ENCODE data around the gene ZNF438. TPM values are rescaled to one million over a fixed set of nuclear protein-coding genes. Genes with fewer than 3 reads are reported as not detected.

The ZNF438 gene
- total RNA-seq, 1 experiment from 2014 or later = 2.0 TPM

- Histone ChIP-seq H3K36me3 (ENCODE audit: control insufficient read depth, insufficient read depth, low read length) (no peaks in the 10 kb centered on the region), H3K4me3 (ENCODE audit: low read depth in 2 of 2, low read length in 2 of 2) (no peak overlapping the region), H3K4me1 (ENCODE audit: control insufficient read depth, insufficient read depth, low read length) (no peaks in the 10 kb centered on the region; the same call in 1 of the 2 replicates), H3K9me3 (ENCODE audit: control insufficient read depth, insufficient read depth, low read depth, low read length) (no peaks in the 10 kb centered on the region), H3K27me3 (ENCODE audit: control insufficient read depth, insufficient read depth, low read length) (no peaks in the 10 kb centered on the region), H3K27ac (ENCODE audit: low read length) (no peak overlapping the region)
- TF ChIP-seq CTCF (IDR thresholded peaks at IDR 0.05) (no peak), SIN3A (IDR thresholded peaks at IDR 0.05; ENCODE audit: borderline replicate concordance, insufficient read depth, low read depth, low read length) (no peak), REST (IDR thresholded peaks at IDR 0.05; ENCODE audit: insufficient read depth in 1 of 2, low read depth in 2 of 2, low read length in 1 of 2) (no peak), TCF7L2 (IDR thresholded peaks at IDR 0.05; ENCODE audit: low read depth, low read length) (no peak), POLR2AphosphoS5 (IDR thresholded peaks at IDR 0.05; ENCODE audit: low read depth, low read length) (no peak)
- ChIA-PET CTCF (no interaction called here), POLR2A (no interaction called here)
- DNase-seq (ENCODE audit: low read depth, low spot score) (no peak), ATAC-seq (no peak)
- in situ Hi-C loops (cut with HindIII; ENCODE audit: low pct_unique_long_range_greater_than_20kb, low sequenced_read_pairs) (no loop called here), intact Hi-C loops (cut with micrococcal nuclease; ENCODE audit: unreplicated experiment) (no loop called here)
- no TSS peak for BruUV-seq (replicated peaks)
These were observed 143.8 kb downstream of the ZNF438 start for GRCh38 chr10:30887839-30888238.

GRCh38 chr10:30885423-30885822 is 146.2 kb downstream of the ZNF438 start:
- TF ChIP-seq REST (IDR thresholded peaks at IDR 0.05; ENCODE audit: insufficient read depth in 1 of 2, low read depth in 2 of 2, low read length in 1 of 2) (no peak), TCF7L2 (IDR thresholded peaks at IDR 0.05; ENCODE audit: low read depth, low read length) (no peak), CTCF (IDR thresholded peaks at IDR 0.05) (no peak)
- no peak for ATAC-seq
- Histone ChIP-seq H3K36me3 (ENCODE audit: control insufficient read depth, insufficient read depth, low read length) (no peaks in the 10 kb centered on the region), H3K9me3 (ENCODE audit: control insufficient read depth, insufficient read depth, low read depth, low read length) (no peaks in the 10 kb centered on the region), H3K27me3 (ENCODE audit: control insufficient read depth, insufficient read depth, low read length) (no peaks in the 10 kb centered on the region), H3K4me1 (ENCODE audit: control insufficient read depth, insufficient read depth, low read length) (no peaks in the 10 kb centered on the region; the same call in 1 of the 2 replicates), H3K4me3 (ENCODE audit: low read depth in 2 of 2, low read length in 2 of 2) (no peak overlapping the region), H3K27ac (ENCODE audit: low read length) (no peak overlapping the region)
- BruUV-seq (replicated peaks) = no TSS peak
- intact Hi-C loops (cut with micrococcal nuclease; ENCODE audit: unreplicated experiment) = no loop called here
- in situ Hi-C loops (cut with HindIII; ENCODE audit: low pct_unique_long_range_greater_than_20kb, low sequenced_read_pairs) = no loop called here
- DNase-seq (ENCODE audit: low read depth, low spot score) = no peak
- ChIA-PET POLR2A (no interaction called here), CTCF (no interaction called here)

Data from Panc1 (cell line).